Astrocyte (in vitro differentiated cells and primary cell): ENCODE measurements around the gene SULT6B1.

Source experiments
- EZH2 ChIP-seq: IDR thresholded peaks from 2 replicates; pipeline ENCODE4 v1.6.1; 2012; ENCODE audit warnings: mild to moderate bottlenecking, low read length, inconsistent platforms; ENCODE audit not compliant: insufficient read depth
- TF ChIP-seq, protein P1 (sequence below): IDR thresholded peaks from 2 replicates; pipeline ENCODE4 v1.5.1; 2011; ENCODE audit warnings: low read depth, mild to moderate bottlenecking, inconsistent platforms, low read length, moderate library complexity; ENCODE audit not compliant: insufficient read depth

DNA sequence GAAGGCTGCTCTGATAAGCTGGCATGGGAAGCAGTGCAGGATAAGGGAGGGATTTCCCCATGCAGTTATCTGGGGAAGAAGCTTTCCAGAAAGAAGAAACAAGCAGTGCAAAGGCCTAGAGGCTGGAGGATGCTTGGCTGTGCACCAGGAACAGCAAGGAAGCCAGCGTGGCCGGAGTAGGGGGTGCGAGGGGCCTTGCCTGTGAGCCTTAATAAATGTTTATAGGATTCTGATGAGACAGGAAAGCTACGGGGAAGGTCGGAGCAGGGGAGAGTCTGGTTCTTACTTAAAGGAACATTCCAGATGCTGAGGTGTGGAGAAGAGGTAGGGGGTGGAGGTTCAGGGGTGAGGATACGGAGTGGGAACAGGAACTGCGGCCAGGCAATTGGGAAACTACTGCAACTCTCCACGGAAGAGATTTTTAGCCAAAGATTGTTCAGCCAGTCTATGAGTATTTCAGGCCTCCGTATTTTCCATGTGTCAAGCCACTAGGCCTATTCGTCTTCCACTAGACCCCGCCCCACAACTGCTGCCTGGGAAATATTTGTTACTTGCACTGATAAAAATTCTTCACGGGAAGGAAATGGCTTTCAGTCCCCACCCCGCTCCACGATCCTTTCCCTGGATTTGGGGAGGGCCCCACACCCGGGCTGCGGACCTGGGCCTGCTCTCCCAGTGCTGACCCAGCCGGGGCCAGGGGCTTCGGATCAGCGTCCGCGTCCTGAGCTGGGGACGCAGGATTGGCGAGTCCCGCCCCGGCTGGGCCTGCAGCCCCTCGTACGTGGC lies 32.2 kb downstream of the SULT6B1 start:
- TF ChIP-seq, protein P1, sequence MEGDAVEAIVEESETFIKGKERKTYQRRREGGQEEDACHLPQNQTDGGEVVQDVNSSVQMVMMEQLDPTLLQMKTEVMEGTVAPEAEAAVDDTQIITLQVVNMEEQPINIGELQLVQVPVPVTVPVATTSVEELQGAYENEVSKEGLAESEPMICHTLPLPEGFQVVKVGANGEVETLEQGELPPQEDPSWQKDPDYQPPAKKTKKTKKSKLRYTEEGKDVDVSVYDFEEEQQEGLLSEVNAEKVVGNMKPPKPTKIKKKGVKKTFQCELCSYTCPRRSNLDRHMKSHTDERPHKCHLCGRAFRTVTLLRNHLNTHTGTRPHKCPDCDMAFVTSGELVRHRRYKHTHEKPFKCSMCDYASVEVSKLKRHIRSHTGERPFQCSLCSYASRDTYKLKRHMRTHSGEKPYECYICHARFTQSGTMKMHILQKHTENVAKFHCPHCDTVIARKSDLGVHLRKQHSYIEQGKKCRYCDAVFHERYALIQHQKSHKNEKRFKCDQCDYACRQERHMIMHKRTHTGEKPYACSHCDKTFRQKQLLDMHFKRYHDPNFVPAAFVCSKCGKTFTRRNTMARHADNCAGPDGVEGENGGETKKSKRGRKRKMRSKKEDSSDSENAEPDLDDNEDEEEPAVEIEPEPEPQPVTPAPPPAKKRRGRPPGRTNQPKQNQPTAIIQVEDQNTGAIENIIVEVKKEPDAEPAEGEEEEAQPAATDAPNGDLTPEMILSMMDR: no peak
- TF ChIP-seq EZH2: no peak
